HUES48 (cell line): ENCODE data around the gene KRTAP9-1.
"Not testable (repeated sequence)": the region's sequence is repeated elsewhere in the genome, so short reads cannot be mapped to it uniquely, and the experiment has no call there.

ENCODE experiments used
- H3K27ac ChIP-seq: one replicate; pipeline ENCODE4 v1.7.0; 2013; ENCODE audit warnings: low read depth, low read length, inconsistent platforms
- H3K27me3 ChIP-seq: 2 replicates; pipeline ENCODE4 v1.6.1; 2013; ENCODE audit warnings: mild to moderate bottlenecking, low read length; ENCODE audit not compliant: control insufficient read depth, insufficient read depth
- H3K36me3 ChIP-seq: 2 replicates; pipeline ENCODE4 v1.6.1; 2013; ENCODE audit warnings: low read length; ENCODE audit not compliant: control insufficient read depth, insufficient read depth
- H3K4me1 ChIP-seq: 2 replicates; pipeline ENCODE4 v1.6.1; 2013; ENCODE audit warnings: mild to moderate bottlenecking, low read length; ENCODE audit not compliant: control insufficient read depth, insufficient read depth
- H3K4me3 ChIP-seq: 2 replicates; pipeline ENCODE4 v1.5.1; 2013; ENCODE audit warnings: mild to moderate bottlenecking, low read depth, low read length
- H3K9ac ChIP-seq: 2 replicates; pipeline ENCODE4 v1.6.1; 2013; ENCODE audit warnings: mild to moderate bottlenecking, low read depth, low read length, moderate library complexity
- H3K9me3 ChIP-seq: 2 replicates; pipeline ENCODE4 v1.6.1; 2013; ENCODE audit warnings: low read length; ENCODE audit not compliant: control insufficient read depth, insufficient read depth

The KRTAP9-1 gene

DNA sequence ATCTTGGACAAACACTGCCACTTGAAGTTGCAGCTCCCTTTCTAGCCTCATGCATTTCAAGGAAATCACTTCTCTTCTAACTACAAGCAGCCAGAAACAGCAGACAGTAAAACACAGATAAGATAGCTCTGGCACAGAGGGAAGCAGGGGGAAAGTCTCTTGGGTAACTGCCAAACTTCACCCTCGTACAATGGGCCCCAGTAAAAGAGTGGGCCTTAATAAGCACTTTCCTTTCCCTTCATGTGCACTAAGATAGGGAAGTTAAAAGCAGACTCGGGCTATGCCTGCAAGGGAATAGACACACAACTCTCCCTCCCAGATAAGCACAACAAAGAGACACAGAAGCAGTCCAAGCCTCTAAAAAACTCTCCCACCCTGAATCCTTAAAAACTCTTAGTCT is 35.8 kb upstream of the KRTAP9-1 start:
- Histone ChIP-seq H3K9me3 (no peaks in the 10 kb centered on the region), H3K36me3 (no peaks in the 10 kb centered on the region), H3K4me1 (no peaks in the 10 kb centered on the region), H3K27ac (no peak overlapping the region), H3K9ac (no peak overlapping the region), H3K4me3 (no peak overlapping the region), H3K27me3 (no peaks in the 10 kb centered on the region)

DNA sequence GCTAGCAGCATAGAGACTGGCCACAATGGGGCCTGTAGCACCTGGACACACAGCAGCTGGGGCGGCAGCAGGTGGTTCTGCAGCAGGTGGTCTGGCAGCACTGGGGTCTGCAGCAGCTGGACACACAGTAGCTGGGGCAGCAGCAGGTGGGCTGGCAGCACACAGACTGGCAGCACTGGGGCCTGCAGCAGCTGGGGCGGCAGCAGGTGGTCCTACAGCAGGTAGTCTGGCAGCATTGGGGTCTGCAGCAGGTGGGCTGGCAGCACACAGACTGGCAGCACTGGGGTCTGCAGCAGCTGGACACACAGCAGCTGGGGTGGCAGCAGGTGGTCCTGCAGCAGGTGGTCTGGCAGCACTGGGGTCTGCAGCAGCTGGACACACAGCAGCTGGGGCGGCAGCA is 29.5 kb upstream of the KRTAP9-1 start:
- H3K27ac ChIP-seq, H3K9ac ChIP-seq, H3K27me3 ChIP-seq, H3K4me1 ChIP-seq, H3K9me3 ChIP-seq, H3K36me3 ChIP-seq, H3K4me3 ChIP-seq: not testable (repeated sequence)

GRCh38 chr17:41160648-41161047 is 29.0 kb upstream of the KRTAP9-1 start, which contains the start of gene KRTAP4-4:
TSS of gene KRTAP4-4 (minus strand) at chr17:41160748. CDS start at chr17:41160691, 57 bp downstream.
- no peaks in the 10 kb centered on the region for H3K9me3 ChIP-seq
- H3K27me3 ChIP-seq, result no peaks in the 10 kb centered on the region
- no peak within 1 kb of the TSS for H3K9ac ChIP-seq
- H3K4me1 ChIP-seq, result no peaks in the 10 kb centered on the region
- H3K27ac ChIP-seq, result no peak within 1 kb of the TSS
- no peak within 1 kb of the TSS for H3K4me3 ChIP-seq
- H3K36me3 ChIP-seq, result no peaks in the 10 kb centered on the region

GRCh38 chr17:41163828-41164227 is 25.9 kb upstream of the KRTAP9-1 start:
- H3K27me3 ChIP-seq, result no peaks in the 10 kb centered on the region
- no peak overlapping the region for H3K4me3 ChIP-seq
- no peaks in the 10 kb centered on the region for H3K4me1 ChIP-seq
- H3K36me3 ChIP-seq, result no peaks in the 10 kb centered on the region
- H3K27ac ChIP-seq, result no peak overlapping the region
- no peaks in the 10 kb centered on the region for H3K9me3 ChIP-seq
- H3K9ac ChIP-seq, result no peak overlapping the region

DNA sequence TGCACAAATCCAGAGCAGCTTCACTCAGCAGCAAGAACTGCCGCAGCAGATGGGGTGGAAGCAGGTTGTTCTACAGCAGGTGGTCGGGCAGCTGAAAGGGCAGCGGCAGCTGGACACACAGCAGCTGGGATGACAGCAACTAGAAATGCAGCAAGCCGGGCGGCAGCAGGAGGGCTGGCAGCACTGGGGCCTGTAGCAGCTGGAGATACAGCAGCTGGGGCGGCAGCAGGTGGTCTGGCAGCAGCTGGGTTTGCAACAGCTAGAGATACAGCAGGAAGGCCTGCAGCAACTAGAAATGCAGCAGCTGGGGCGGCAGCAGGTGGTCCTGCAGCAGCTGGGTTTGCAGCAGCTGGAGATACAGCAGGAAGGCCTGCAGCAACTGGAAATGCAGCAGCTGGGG is 22.1 kb upstream of the KRTAP9-1 start:
- Histone ChIP-seq H3K4me3 (no peak overlapping the region), H3K36me3 (no peaks in the 10 kb centered on the region), H3K9ac (no peak overlapping the region), H3K9me3 (no peaks in the 10 kb centered on the region), H3K27ac (no peak overlapping the region), H3K4me1 (no peaks in the 10 kb centered on the region), H3K27me3 (no peaks in the 10 kb centered on the region)

DNA sequence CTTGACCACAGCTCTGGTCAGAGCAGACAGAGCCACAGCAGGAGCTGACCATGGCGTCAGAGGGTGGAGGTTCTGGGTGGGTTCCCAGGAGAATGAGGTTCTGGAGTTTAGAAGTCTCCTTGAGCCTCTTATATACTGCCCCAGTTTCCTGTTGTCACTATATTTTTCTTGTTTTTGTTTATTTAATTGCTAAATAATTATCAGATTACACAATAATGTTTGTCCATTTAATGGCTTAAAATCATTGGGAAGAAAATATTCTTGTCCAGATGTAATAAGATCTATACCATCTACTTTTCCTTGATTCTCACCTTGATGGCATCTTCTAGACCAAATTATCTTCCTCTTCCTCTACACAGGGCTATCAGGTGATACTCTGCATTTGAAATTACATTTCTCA is 21.6 kb upstream of the KRTAP9-1 start, which contains the start of gene KRTAP4-3:
TSS of gene KRTAP4-3 (minus strand) at position 101 of the 400 bp plus-strand sequence. CDS start at position 52, 49 bp downstream.
- H3K4me1 ChIP-seq, result no peaks in the 10 kb centered on the region
- H3K36me3 ChIP-seq, result no peaks in the 10 kb centered on the region
- no peaks in the 10 kb centered on the region for H3K27me3 ChIP-seq
- no peak within 1 kb of the TSS for H3K9ac ChIP-seq
- no peak within 1 kb of the TSS for H3K4me3 ChIP-seq
- no peaks in the 10 kb centered on the region for H3K9me3 ChIP-seq
- no peak within 1 kb of the TSS for H3K27ac ChIP-seq

- no peaks in the 10 kb centered on the region for H3K9me3 ChIP-seq
- H3K27me3 ChIP-seq, result no peaks in the 10 kb centered on the region
- H3K9ac ChIP-seq, result no peak overlapping the region
- no peak overlapping the region for H3K27ac ChIP-seq
- H3K36me3 ChIP-seq, result no peaks in the 10 kb centered on the region
- no peaks in the 10 kb centered on the region for H3K4me1 ChIP-seq
- H3K4me3 ChIP-seq, result no peak overlapping the region
These were observed 17.8 kb upstream of the KRTAP9-1 start for GRCh38 chr17:41171886-41172285.

DNA sequence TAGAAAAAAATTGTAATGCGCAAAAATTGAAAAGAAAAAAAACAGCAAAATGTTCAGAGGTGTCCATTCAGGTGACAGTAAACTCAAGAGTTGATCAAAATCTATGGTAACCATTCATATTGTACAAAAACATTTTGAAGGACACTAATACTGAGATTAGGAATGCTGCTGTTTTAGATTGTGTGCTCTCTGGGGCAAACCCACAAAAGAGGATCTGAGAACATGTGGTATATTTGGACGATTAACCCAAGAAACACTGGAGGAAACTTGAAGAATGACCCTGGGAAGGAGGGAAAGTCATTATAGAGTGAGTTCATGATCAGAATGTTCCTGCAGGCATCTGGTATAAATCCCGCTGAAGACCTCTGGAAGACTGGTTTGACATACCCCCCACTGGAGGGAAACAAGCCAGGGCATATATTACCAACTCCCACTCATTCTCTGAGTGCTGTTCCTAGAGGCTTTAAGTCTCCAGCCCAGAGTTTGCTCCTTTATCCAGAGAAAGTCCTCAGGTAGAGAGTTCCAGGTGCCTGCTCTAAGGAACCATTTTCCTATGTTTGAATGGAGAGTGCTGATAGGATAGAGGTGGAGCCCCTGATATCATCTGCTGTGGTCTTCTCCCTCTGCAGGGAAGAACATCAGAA is 12.8 kb upstream of the KRTAP9-1 start:
- no peaks in the 10 kb centered on the region for H3K9me3 ChIP-seq
- no peaks in the 10 kb centered on the region for H3K27me3 ChIP-seq
- no peaks in the 10 kb centered on the region for H3K36me3 ChIP-seq
- no peak overlapping the region for H3K27ac ChIP-seq
- H3K4me1 ChIP-seq, result no peaks in the 10 kb centered on the region
- H3K4me3 ChIP-seq, result no peak overlapping the region
- H3K9ac ChIP-seq, result no peak overlapping the region

DNA sequence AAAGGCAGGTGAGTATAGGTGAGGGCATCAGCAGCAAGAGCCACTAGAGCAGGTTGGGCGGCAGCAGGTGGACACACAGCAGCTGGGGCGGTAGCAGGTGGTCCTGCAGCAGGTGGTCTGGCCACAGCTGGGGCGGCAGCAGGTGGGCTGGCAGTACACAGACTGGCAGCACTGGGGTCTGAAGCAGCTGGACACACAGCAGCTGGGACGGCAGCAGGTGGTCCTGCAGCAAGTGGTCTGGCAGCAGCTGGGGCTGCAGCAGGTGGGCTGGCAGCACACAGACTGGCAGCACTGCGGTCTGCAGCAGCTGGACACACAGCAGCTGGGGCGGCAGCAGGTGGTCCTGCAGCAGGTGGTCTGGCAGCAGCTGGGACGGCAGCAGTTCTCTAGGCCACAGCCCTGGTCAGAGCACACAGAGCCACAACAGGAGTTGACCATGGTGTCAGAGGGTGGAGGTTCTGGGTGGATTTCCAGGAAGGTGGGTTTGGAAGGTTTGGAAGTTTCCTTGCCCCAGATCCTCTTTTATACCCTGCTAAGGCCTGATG is 11.9 kb upstream of the KRTAP9-1 start, which contains the start of gene KRTAP4-2:
TSS of gene KRTAP4-2 (minus strand) at position 495 of the 545 bp plus-strand sequence. CDS start at position 438, 57 bp downstream.
- no peak within 1 kb of the TSS for H3K27ac ChIP-seq
- H3K36me3 ChIP-seq, result no peaks in the 10 kb centered on the region
- H3K9ac ChIP-seq, result no peak within 1 kb of the TSS
- H3K4me3 ChIP-seq, result no peak within 1 kb of the TSS
- no peaks in the 10 kb centered on the region for H3K4me1 ChIP-seq
- H3K27me3 ChIP-seq, result no peaks in the 10 kb centered on the region
- H3K9me3 ChIP-seq, result no peaks in the 10 kb centered on the region

DNA sequence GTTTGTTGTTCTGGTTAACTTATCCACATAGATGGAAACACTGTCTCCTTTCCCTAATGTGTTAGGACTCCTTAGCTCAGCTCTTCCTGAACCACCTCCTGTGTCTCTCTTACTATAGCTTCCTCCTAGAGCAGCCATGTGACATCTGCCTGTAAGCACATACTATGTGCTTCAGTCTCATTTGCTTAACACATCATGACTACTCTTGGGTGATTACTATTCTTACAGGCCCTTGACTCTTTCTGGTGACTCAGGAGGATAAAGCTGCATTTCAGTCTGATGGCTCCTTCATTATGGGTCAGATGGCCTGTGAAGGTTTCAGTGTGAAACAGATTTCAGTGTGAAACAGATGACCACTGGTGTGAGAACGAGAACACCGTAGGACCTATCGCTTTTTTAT is 11.3 kb upstream of the KRTAP9-1 start:
- Histone ChIP-seq H3K4me3 (no peak overlapping the region), H3K36me3 (no peaks in the 10 kb centered on the region), H3K4me1 (no peaks in the 10 kb centered on the region), H3K9ac (no peak overlapping the region), H3K9me3 (no peaks in the 10 kb centered on the region), H3K27me3 (no peaks in the 10 kb centered on the region), H3K27ac (no peak overlapping the region)

DNA sequence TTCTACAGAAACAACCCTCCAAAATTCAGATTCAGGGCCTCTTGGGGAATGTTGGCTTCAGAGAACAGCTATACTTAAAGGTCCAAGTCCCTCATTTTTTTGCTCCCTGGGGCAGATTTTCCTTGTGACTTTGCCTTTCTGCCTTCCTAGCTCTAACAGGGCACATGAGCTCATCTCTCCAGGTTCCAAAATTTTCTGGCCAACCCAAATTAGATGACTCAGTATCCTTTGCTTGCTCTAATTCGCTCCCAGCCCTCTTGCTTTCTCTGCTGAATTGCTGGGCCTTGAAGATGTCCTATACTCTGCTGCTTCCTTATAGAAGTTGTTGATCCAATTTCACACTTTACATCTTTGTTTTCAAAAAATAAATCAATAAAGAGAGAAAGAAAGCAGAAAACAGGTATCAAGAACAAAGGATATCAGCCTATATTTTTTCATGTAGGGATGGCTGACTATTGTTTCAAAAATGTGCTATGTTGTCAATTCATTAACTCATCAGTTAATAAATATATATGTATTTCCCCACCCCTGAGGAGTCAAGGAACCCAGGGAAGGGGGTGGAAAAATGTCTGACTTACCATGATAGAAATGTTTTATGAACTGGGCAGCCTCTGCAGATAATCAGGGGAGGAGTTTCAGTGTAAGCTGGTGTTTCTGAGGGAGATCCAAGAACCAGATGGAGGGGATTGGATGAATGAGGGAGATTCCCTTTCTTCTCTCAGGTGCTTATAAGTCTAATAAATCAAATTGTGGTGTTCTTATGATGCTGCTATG is 10.7 kb upstream of the KRTAP9-1 start:
- Histone ChIP-seq H3K36me3 (no peaks in the 10 kb centered on the region), H3K27ac (no peak overlapping the region), H3K4me1 (no peaks in the 10 kb centered on the region), H3K27me3 (no peaks in the 10 kb centered on the region), H3K9me3 (no peaks in the 10 kb centered on the region), H3K9ac (no peak overlapping the region), H3K4me3 (no peak overlapping the region)
